Dedifferentiated amniotic fluid mesenchymal stem cell (primary cell): ENCODE measurements around the gene LACTBL1.

ENCODE experiments used
- DNase-seq: peaks from one replicate; pipeline ENCODE4 v3.0.0-alpha.2; 2016; ENCODE audit errors: extremely low spot score

LACTBL1 gene

GRCh38 chr1:22913421-22914141, 59.1 kb downstream of the LACTBL1 start:
- no peak for DNase-seq

DNA sequence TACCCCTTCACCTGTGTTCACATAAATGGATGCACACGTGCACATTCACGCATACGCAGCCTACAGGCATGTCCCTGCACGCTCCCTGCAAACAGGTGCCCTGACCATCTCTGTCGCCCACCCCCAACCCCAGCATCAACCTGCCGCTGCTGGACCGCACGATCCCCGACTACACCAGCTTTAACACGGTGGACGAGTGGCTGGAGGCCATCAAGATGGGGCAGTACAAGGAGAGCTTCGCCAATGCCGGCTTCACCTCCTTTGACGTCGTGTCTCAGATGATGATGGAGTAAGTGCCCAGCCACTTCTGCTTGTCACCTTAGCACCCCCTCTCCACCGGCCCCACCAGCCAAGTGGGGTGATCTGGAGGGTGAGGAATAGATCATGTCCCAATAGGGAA, 60.4 kb downstream of the LACTBL1 start:
- DNase-seq, result no peak

GRCh38 chr1:22910986-22911651, 61.5 kb downstream of the LACTBL1 start:
- DNase-seq, result no peak

DNA sequence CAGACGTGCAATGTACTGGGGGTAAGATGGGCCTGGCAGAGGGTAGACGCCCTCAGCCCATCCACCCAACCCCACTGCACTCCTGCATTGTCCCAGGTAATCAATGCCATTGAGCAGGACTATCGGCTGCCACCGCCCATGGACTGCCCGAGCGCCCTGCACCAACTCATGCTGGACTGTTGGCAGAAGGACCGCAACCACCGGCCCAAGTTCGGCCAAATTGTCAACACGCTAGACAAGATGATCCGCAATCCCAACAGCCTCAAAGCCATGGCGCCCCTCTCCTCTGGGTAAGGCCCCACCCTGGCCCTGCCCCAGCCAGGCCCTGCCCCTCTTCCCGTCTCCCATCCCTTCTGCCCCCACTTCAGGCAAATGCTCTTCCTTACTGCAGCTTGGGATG, 62.4 kb downstream of the LACTBL1 start:
- DNase-seq, result no peak

GRCh38 chr1:22908880-22909426, 63.7 kb downstream of the LACTBL1 start:
- no peak for DNase-seq

- DNase-seq, result no peak
Measured at GRCh38 chr1:22907528-22907927, 65.1 kb downstream of the LACTBL1 start.

GRCh38 chr1:22906968-22907367, 65.7 kb downstream of the LACTBL1 start:
- no peak for DNase-seq

GRCh38 chr1:22903113-22903512, 69.6 kb downstream of the LACTBL1 start:
- no peak for DNase-seq
